ENCODE data around the gene SLFN11.
"Not testable (repeated sequence)": the region's sequence is repeated elsewhere in the genome, so short reads cannot be mapped to it uniquely, and the experiment has no call there.

Gene SLFN11

DNA sequence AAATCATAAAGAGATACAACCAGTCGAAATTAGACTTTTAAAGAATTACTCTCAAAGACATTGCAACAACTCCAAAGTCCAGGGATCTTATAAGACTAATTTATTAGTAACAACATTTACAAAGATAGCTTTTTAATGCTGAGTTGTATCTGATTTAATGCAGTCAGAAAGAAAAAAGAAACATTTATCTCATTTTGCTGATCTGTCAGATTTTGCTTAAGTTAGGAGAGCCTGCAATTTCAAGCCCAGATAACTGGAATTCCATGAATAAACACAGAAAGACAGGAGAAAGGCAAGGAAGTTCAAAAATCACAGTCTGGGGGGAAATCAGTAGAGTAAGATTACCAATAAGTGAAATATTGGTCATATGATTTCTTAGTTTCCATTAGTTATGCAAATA, 22.9 kb downstream of the SLFN11 start:
- DNase-seq: no peak

DNA sequence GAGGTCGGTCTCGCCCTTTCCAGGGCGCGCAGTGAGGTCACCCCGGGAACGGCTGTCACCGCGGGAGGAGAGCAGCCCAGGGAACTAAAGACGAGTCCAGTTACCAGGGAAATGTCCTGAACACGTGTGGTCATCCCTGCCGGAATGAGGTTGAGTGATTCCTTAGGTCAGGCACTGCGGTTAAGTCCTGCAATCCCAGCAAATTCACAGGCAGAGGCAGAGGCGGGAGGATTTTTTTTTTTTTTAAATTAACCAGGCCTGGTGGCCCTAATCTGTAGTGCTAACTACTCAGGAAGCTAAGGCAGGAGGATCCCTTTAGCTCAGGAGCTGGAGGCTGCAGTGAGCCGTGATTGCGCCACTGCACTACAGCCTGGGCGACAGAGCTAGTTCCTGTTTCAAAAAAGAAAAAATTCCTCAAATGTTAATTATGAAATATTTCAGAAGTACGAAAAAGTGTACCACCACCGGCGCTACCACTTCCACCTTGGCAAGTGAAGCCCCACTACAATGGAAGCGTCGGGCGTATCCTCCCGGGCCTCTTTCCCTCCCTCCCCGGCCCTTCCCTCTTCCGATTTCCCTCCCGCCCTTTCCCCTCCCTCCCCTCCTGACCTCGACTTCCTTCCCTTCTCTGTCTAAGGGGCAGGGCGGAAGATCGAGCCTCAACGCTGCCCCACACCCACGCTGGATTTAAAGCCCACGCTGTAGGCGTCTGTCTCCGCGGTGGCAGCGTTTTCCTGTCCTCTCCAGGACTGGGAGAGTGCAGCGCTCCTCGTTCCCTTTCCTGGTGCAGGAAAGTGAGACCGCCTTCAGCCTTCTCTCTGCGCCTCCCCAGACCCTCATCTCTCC, 27.3 kb downstream of the SLFN11 start:
- peak; percentile 20 for DNase-seq

GRCh38 chr17:35345445-35345925, 27.9 kb downstream of the SLFN11 start:
- DNase-seq: no peak

DNA sequence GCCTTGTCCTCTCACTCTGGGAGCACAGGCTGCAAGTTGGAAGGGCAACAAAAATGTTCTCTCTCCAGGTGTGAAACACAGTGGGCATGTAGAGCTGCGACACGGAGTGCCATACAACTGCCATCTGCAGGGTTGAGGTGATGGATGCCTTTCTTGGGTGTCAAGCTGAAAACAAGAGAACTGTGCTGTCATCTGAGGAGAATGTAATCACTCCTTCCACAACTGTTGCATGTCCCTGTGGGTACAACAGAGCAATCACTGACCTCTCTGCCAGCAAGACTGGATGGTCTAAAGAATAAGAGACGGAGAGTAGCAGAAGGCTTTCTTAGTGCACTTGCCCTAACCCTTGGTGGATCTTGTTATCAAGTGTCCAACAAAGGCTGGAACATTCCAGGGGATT, 29.2 kb downstream of the SLFN11 start:
- no peak for DNase-seq

GRCh38 chr17:35342276-35342675, 31.1 kb downstream of the SLFN11 start:
- DNase-seq: no peak

DNA sequence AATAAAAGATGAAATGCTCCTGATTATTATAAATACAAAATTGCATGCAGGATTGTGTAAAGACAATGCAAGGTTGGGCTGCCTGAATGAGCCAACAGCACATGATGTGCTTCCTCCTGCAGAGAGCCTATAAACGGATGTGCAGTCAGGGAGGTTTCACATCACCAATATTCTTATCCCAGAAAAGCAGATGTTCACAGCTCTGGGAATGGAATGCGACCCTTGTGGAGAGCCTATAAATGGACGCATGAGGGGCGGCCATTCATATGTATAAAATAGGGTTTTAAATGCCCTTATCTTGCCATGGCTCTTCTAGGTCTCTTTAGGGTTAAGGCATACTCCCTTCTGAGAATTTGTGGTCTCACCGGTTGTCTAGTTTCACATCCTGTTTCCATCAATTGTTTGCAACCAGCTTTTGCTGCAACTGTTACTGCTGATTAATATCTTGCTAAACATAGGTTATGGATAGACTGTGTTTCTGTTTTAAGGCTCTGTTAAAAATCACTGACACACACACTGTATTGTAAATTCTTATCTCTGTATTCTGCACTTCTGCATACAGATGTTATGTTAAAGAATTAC, 31.9 kb downstream of the SLFN11 start:
- no peak for DNase-seq

DNA sequence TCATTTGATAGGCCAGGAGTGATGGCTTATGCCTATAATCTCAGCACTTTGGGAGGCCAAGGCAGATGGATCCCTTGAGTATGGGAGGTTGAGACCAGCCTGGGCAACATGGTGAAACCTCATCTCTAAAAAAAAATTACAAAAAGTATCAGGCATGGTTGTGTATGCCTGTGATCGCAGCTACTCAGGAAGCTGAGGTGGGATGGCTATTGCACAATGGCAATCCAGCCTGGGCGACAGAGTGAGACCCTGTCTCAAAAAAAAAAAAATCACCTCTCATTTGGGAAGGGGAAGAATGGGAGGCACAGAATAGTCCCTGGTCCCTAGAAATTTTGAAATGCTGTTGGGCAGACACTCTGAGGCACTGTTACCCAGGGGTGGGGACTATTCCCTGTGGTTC, 35.2 kb downstream of the SLFN11 start:
- DNase-seq: no peak

- DNase-seq: no peak
Measured at GRCh38 chr17:35337364-35337763, 36.1 kb downstream of the SLFN11 start.

DNA sequence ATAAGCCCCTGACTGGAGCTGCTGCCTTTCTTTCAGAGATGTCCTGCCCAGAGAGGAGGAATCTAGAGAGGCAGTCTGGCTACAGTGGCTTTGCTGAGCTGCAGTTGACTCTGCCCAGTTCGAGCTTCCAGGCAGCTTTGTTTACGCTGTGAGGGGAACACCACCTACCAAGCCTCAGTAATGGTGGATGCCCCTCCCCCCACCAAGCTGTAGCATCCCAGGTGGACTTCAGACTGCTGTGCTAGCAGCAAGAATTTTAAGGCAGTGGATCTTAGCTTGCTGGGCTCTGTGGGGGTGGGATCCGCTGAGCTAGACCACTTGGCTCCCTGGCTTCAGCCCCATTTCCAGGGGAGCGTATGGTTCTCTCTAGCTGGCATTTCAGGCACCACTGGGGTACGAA, 39.8 kb downstream of the SLFN11 start:
- DNase-seq: not testable (repeated sequence)

GRCh38 chr17:35322749-35323148, 50.7 kb downstream of the SLFN11 start:
- no peak for DNase-seq

GRCh38 chr17:35315971-35316370, 57.5 kb downstream of the SLFN11 start:
- no peak for DNase-seq

GRCh38 chr17:35315283-35315682, 58.1 kb downstream of the SLFN11 start:
- peak; percentile 92 for DNase-seq

DNA sequence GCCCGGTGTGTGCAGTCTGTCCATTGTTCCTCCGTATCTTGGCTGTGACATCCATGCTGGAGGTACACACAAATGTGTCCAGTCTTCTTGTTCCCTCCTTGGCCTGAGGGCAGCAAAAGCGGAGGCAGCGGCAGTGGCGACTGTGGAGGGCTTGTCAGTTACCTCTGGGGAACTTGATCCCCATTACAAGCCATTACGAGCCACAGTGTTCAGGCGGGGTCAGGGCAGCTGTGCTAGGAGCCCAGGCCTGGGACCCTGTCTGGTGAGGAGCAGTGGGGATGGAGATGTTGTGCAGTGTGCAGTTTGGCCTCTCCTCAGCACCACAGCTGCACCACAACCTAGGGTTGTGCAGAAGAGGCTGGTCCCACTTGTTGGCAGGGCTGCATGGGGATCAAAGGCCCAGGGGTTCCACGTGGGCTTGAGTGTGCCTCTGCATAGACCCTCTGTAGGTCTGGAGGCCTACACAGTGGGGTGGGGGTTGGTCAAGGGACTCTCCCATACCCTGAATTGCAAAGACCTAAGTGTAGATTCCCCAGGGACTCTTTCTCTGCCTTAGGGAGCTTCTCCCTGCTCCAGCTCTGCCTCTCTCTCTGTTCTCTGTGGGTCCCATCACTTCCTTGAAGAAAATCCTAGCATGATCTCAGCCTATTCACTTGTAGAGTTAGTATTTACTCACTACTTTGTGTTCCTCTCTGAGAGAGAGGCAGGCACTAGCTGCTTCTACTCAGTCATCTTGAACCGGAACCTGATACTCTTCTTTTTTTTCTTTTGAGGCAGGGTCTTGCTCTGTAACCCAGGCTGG, 58.8 kb downstream of the SLFN11 start:
- DNase-seq: no peak

GRCh38 chr17:35313875-35314409, 59.5 kb downstream of the SLFN11 start:
- DNase-seq: no peak

DNA sequence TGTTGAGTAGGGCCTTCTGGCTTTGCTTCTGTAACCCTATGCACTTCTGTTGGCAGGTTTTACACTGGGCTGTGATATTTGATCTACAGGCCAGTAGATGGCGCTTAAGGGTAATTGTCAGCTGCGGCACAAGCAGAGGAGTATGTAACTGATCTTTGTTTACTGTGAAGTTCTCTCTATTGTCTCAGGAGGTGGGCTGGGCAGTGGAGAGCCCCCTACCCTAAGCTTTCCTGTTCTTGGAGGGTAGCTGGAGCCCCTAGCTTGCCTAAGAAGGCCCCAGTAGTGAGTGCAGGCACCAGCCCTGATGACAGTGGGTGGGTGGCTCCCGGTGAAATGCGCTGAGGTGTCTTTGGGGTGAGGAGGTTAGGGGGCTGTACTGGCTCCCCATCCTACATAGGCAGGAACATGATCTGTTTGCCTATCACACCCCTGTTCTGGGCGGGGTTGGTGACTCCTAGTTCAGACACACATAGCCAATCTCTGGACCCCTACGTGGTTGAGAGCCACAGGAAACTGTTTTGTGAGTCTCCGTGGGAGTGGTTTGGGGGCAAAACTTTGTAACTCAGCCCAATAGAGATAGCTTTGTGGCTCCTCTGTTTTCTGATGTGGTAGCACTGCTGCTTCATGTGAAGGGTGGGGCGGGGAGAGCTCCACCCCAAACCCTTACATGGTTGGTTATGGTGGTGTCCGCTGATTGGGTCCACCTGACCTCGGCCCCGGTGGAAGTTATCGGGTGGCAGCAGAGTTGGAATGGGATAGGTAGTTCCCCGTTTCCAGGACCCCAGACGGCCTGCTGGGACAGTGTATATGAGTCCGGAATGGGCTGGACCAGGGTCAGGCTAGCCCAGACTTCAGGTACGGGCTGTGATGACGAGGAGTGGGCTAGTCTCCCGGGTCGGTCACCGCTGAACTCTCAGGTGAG, 60.4 kb downstream of the SLFN11 start:
- peak; percentile 65 for DNase-seq

- DNase-seq: no peak
Measured at GRCh38 chr17:35312346-35312745, 61.1 kb downstream of the SLFN11 start.

DNA sequence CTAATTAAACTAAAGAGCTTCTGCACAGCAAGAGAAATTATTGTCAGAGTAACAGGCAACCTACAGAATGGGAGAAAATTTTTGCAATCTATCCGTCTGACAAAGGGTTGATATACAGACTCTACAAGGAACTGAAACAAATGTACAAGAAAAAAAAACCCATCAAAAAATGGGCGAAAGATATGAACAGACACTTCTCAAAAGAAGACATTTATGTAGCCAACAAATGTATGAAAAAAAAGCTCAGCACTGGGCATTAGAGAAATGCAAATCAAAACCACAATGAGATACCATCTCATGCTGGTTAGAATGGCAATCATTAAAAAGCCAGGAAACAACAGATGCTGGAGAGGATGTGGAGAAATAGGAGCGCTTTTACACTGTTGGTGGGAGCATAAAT, 64.1 kb downstream of the SLFN11 start:
- not testable (repeated sequence) for DNase-seq

Data from fibroblast of skin of back (primary cell).